Lung (tissue), 12 donors: Measurements from ENCODE around the gene SNX5. TPM values are rescaled to one million over a fixed set of nuclear protein-coding genes. Genes with fewer than 3 reads are reported as not detected.

Source experiments
- ATAC-seq: fragments of 200-7000 bp; cut with Tn5 transposase; one replicate; pipeline ENCODE4 v1.9.1; 2020; ENCODE audit warnings: moderate number of reproducible peaks; ENCODE audit not compliant: insufficient read depth, low FRiP score
- DNase-seq, 3 donors: peaks; one replicate each; pipeline ENCODE4 v3.0.0-alpha.2; 2013 to 2017
- H3K27ac ChIP-seq, 2 donors: one replicate each; pipeline ENCODE4 v1.5.1; 2013; ENCODE audit warnings: mild to moderate bottlenecking in 2 of 2, moderate library complexity in 2 of 2, control low read depth in 1 of 2, inconsistent platforms in 1 of 2, low read depth in 1 of 2, low read length in 1 of 2
- H3K27me3 ChIP-seq, 3 donors: one replicate each; pipeline ENCODE4 v1.5.1; 2013; ENCODE audit warnings: low read length in 2 of 3; ENCODE audit not compliant: control insufficient read depth in 3 of 3, insufficient read depth in 3 of 3
- H3K36me3 ChIP-seq, 4 donors: one replicate each; pipeline ENCODE4 v1.5.1; 2013; ENCODE audit warnings: low read length in 4 of 4, mild to moderate bottlenecking in 1 of 4, moderate library complexity in 1 of 4; ENCODE audit not compliant: control insufficient read depth in 4 of 4, insufficient read depth in 4 of 4
- H3K4me1 ChIP-seq, 5 donors: one replicate each; pipeline ENCODE4 v1.5.1; 2013; ENCODE audit warnings: low read length in 5 of 5, mild to moderate bottlenecking in 2 of 5, moderate library complexity in 1 of 5; ENCODE audit not compliant: control insufficient read depth in 5 of 5, insufficient read depth in 5 of 5
- H3K4me3 ChIP-seq: one replicate; pipeline ENCODE4 v1.5.1; 2013; ENCODE audit warnings: mild to moderate bottlenecking, control low read depth, moderate library complexity
- H3K9ac ChIP-seq, 2 donors: one replicate each; pipeline ENCODE4 v1.5.1; 2013; ENCODE audit warnings: low read length in 2 of 2, control low read depth in 1 of 2; ENCODE audit not compliant: insufficient read depth in 1 of 2
- H3K9me3 ChIP-seq, 4 donors: one replicate each; pipeline ENCODE4 v1.5.1; 2013; ENCODE audit warnings: low read length in 3 of 4, mild to moderate bottlenecking in 1 of 4, moderate library complexity in 1 of 4; ENCODE audit not compliant: control insufficient read depth in 4 of 4, insufficient read depth in 3 of 4
- WGBS, 2 donors: extraction: QIAGEN DNeasy Blood & Tissue Kit; methylation state at CpG; one replicate each; pipeline ENCODE4 v1.1.7; 2013; 5-methylcytosine and 5-hydroxymethylcytosine counted together
- polyA plus RNA-seq, 2 donors: library from polyadenylated mRNA; stranded (reverse); fragments of 200-250 nt; gene quantifications; one replicate each; pipeline ENCODE4 v1.2.1, GENCODE V29; 2013
- total RNA-seq, 2 donors: library from RNA; depleted of rRNA in 1 of 2; stranded (reverse); fragments of >200 nt in 1 of 2; gene quantifications; one replicate each; pipeline ENCODE4 v1.2.1, GENCODE V29; 2014 to 2021
- TF ChIP-seq, protein P1 (sequence below): IDR thresholded peaks from 2 replicates; pipeline ENCODE4 v1.5.1; 2012; ENCODE audit warnings: mild to moderate bottlenecking; ENCODE audit errors: control extremely low read depth, extremely low read depth
- donor health status: control.
- donor health status: control.
- donor health status: Bipolar disorder and iron deficiency.
- donor health status: healthy.
- donor health status: DM: yes; HTN: yes; CAD: no.

SNX5 gene
- total and polyA plus RNA-seq, 4 donors = 66.6 to 194 (median 86.7) TPM

DNA sequence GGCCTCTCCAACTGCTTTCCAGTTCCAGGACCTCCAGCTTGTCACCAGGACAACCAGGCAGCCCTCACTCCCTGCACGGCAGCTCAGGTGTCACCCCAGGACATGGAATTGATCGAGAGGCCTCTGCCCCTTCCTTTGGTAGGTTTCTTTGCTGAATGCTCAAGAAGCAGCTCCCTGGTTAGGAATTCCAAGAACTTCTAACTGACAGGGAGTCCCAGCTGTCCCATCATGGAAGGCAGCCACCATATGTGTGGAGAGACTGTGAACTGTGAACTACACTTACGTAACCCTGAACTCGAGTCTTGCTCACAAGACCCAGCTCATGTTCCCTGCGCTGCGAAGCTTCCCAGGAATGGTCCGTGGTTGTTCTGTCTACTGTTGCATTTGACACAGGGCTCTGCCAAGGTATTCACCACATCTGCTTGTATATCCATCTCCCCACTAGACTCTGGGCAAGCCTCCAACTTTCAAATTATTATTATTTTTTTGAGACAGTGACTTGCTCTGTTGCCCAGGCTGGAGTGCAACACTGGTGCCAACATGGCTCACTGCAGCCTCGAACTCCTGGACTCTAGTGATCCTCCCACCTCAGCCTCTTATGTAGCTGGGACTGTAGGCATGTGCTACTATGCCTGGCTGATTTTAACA is 35.9 kb upstream of the SNX5 start:
- no peak overlapping the region for H3K9ac ChIP-seq
- no peaks in the 10 kb centered on the region for H3K9me3 ChIP-seq
- H3K27me3 ChIP-seq = no peaks in the 10 kb centered on the region
- TF ChIP-seq, protein P1, sequence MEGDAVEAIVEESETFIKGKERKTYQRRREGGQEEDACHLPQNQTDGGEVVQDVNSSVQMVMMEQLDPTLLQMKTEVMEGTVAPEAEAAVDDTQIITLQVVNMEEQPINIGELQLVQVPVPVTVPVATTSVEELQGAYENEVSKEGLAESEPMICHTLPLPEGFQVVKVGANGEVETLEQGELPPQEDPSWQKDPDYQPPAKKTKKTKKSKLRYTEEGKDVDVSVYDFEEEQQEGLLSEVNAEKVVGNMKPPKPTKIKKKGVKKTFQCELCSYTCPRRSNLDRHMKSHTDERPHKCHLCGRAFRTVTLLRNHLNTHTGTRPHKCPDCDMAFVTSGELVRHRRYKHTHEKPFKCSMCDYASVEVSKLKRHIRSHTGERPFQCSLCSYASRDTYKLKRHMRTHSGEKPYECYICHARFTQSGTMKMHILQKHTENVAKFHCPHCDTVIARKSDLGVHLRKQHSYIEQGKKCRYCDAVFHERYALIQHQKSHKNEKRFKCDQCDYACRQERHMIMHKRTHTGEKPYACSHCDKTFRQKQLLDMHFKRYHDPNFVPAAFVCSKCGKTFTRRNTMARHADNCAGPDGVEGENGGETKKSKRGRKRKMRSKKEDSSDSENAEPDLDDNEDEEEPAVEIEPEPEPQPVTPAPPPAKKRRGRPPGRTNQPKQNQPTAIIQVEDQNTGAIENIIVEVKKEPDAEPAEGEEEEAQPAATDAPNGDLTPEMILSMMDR = no peak
- H3K4me3 ChIP-seq = no peak overlapping the region
- H3K27ac ChIP-seq = no peak overlapping the region
- no peaks in the 10 kb centered on the region for H3K36me3 ChIP-seq
- ATAC-seq (no peak), DNase-seq (peak; percentile 53 to 78 (median 72))
- 71 to 72% methylated on average over 8 of the region's 8 CpGs for whole genome bisulfite sequencing, 2 donors
- H3K4me1 ChIP-seq = peaks cover 0 to 20% (median 7%) of the 10 kb centered on the region in 5 donors

DNA sequence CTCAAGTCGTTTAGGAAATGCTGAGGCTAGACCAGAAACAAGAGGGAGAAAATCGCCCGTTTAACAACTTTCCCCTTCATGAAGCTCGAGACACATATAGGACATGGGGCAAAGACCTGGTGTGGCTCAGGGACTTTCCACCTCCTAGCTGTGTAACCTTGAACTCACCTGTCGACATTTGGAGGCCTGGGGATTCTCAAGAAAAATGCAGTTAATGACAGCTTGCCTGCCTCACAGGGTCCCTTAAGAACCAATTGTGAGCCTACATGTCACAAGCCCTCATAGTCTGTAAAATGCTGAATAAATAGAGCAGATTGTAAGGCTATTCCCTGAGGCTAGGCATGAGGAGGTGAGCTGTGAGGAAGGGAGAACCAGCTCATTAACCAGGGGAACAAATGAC is 35.3 kb upstream of the SNX5 start:
- Histone ChIP-seq H3K4me1 (peaks cover 0 to 20% (median 7%) of the 10 kb centered on the region in 5 donors), H3K9ac (no peak overlapping the region), H3K4me3 (no peak overlapping the region), H3K9me3 (no peaks in the 10 kb centered on the region), H3K36me3 (no peaks in the 10 kb centered on the region), H3K27me3 (no peaks in the 10 kb centered on the region), H3K27ac (no peak overlapping the region)
- TF ChIP-seq, protein P1 = no peak
- DNase-seq (no peak), ATAC-seq (no peak)
- WGBS, 2 donors = 66 to 78% methylated on average over 5 of the region's 5 CpGs

DNA sequence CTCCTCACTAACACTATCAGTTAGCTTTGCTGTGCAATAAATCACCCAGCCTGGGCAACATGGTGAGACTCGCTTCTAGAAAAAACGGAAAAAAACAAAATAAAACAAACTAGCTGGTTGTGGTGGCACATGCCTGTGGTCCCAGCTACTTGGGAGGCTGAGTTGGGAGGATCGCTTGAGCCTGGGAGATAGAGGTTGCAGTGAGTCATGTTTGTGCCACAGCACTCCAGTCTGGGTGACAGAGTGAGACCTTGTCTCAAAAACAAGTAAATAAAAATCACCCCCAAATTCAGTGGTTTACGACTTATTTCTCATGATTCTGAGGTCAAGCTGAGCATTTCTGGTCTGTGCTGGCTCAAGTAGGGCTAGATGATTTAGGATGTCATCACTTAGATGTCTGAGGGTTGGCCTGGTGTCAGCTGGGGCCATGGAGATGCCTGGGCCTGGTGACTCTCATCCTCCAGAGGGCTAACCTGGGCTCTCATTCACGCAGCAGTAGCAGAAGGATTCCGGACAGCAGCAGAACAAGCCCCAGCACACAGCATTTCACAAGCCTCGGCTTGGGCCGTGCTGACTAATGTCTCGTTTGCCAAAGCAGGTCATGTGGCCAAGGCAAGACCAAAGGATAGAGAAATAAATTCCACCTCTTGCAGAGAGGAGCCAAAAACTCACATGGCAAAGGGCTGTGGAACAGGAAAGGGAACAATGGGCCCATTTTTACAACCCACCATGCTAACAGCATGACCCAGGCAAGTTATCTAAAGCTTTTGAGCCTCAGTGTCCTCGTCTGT is 32.7 kb upstream of the SNX5 start:
- Histone ChIP-seq H3K9ac (no peak overlapping the region), H3K4me3 (no peak overlapping the region), H3K27ac (no peak overlapping the region), H3K4me1 (peaks cover 0 to 15% (median 7%) of the 10 kb centered on the region in 5 donors), H3K27me3 (no peaks in the 10 kb centered on the region), H3K36me3 (no peaks in the 10 kb centered on the region), H3K9me3 (no peaks in the 10 kb centered on the region)
- DNase-seq (no peak), ATAC-seq (peak; percentile 59)
- WGBS, 2 donors = 74 to 82% methylated on average over 10 of the region's 10 CpGs
- TF ChIP-seq, protein P1 = no peak
